ENCODE data around the gene DYSF.
A peak's percentile ranks its signal among the peaks of the same experiment; 100 is the strongest.

DYSF gene

GRCh38 chr2:71466301-71467179 lies 13.2 kb downstream of the DYSF start:
- Histone ChIP-seq H3K27me3 (ENCODE audit: control insufficient read depth, insufficient read depth, low read length) (peaks cover 75% of the 10 kb centered on the region), H3K36me3 (ENCODE audit: control insufficient read depth, insufficient read depth, low read length) (no peaks in the 10 kb centered on the region), H3K4me1 (ENCODE audit: control insufficient read depth, insufficient read depth, low read length) (peaks cover 11% of the 10 kb centered on the region), H3K4me3 (ENCODE audit: low read depth, low read length) (peak overlapping the region; percentile 59), H3K9ac (ENCODE audit: low read depth, low read length) (no peak overlapping the region), H3K9me3 (ENCODE audit: control insufficient read depth, insufficient read depth, low read length) (no peaks in the 10 kb centered on the region)

- Histone ChIP-seq H3K27me3 (ENCODE audit: control insufficient read depth, insufficient read depth, low read length) (peaks cover 67% of the 10 kb centered on the region), H3K36me3 (ENCODE audit: control insufficient read depth, insufficient read depth, low read length) (no peaks in the 10 kb centered on the region), H3K9me3 (ENCODE audit: control insufficient read depth, insufficient read depth, low read length) (no peaks in the 10 kb centered on the region), H3K4me1 (ENCODE audit: control insufficient read depth, insufficient read depth, low read length) (peaks cover 11% of the 10 kb centered on the region), H3K4me3 (ENCODE audit: low read depth, low read length) (peak overlapping the region; percentile 59), H3K9ac (ENCODE audit: low read depth, low read length) (no peak overlapping the region)
Measured at GRCh38 chr2:71467180-71467815, 13.9 kb downstream of the DYSF start.

- Histone ChIP-seq H3K4me3 (ENCODE audit: low read depth, low read length) (no peak overlapping the region), H3K9me3 (ENCODE audit: control insufficient read depth, insufficient read depth, low read length) (no peaks in the 10 kb centered on the region), H3K9ac (ENCODE audit: low read depth, low read length) (no peak overlapping the region), H3K27me3 (ENCODE audit: control insufficient read depth, insufficient read depth, low read length) (peaks cover 56% of the 10 kb centered on the region), H3K36me3 (ENCODE audit: control insufficient read depth, insufficient read depth, low read length) (no peaks in the 10 kb centered on the region), H3K4me1 (ENCODE audit: control insufficient read depth, insufficient read depth, low read length) (peaks cover 8% of the 10 kb centered on the region)
Measured at GRCh38 chr2:71468279-71469015, 15.1 kb downstream of the DYSF start.

- H3K27me3 ChIP-seq (ENCODE audit: control insufficient read depth, insufficient read depth, low read length), result peaks cover 44% of the 10 kb centered on the region
- no peak overlapping the region for H3K9ac ChIP-seq (ENCODE audit: low read depth, low read length)
- no peak overlapping the region for H3K4me3 ChIP-seq (ENCODE audit: low read depth, low read length)
- H3K4me1 ChIP-seq (ENCODE audit: control insufficient read depth, insufficient read depth, low read length), result peaks cover 8% of the 10 kb centered on the region
- no peaks in the 10 kb centered on the region for H3K9me3 ChIP-seq (ENCODE audit: control insufficient read depth, insufficient read depth, low read length)
- H3K36me3 ChIP-seq (ENCODE audit: control insufficient read depth, insufficient read depth, low read length), result no peaks in the 10 kb centered on the region
Measured at GRCh38 chr2:71469403-71470398, 16.3 kb downstream of the DYSF start.

- peaks cover 5% of the 10 kb centered on the region for H3K4me1 ChIP-seq (ENCODE audit: control insufficient read depth, insufficient read depth, low read length)
- H3K27me3 ChIP-seq (ENCODE audit: control insufficient read depth, insufficient read depth, low read length), result peaks cover 28% of the 10 kb centered on the region
- no peaks in the 10 kb centered on the region for H3K9me3 ChIP-seq (ENCODE audit: control insufficient read depth, insufficient read depth, low read length)
- no peak overlapping the region for H3K9ac ChIP-seq (ENCODE audit: low read depth, low read length)
- H3K36me3 ChIP-seq (ENCODE audit: control insufficient read depth, insufficient read depth, low read length), result no peaks in the 10 kb centered on the region
- no peak overlapping the region for H3K4me3 ChIP-seq (ENCODE audit: low read depth, low read length)
Measured at GRCh38 chr2:71471276-71471675, 17.9 kb downstream of the DYSF start.

- Histone ChIP-seq H3K9me3 (ENCODE audit: control insufficient read depth, insufficient read depth, low read length) (no peaks in the 10 kb centered on the region), H3K4me1 (ENCODE audit: control insufficient read depth, insufficient read depth, low read length) (peaks cover 6% of the 10 kb centered on the region), H3K27me3 (ENCODE audit: control insufficient read depth, insufficient read depth, low read length) (peaks cover 22% of the 10 kb centered on the region), H3K36me3 (ENCODE audit: control insufficient read depth, insufficient read depth, low read length) (no peaks in the 10 kb centered on the region), H3K4me3 (ENCODE audit: low read depth, low read length) (no peak overlapping the region), H3K9ac (ENCODE audit: low read depth, low read length) (no peak overlapping the region)
Measured at GRCh38 chr2:71472019-71472418, 18.7 kb downstream of the DYSF start.

GRCh38 chr2:71473346-71474031 lies 20.1 kb downstream of the DYSF start:
- H3K9me3 ChIP-seq (ENCODE audit: control insufficient read depth, insufficient read depth, low read length), result no peaks in the 10 kb centered on the region
- H3K36me3 ChIP-seq (ENCODE audit: control insufficient read depth, insufficient read depth, low read length), result no peaks in the 10 kb centered on the region
- no peak overlapping the region for H3K4me3 ChIP-seq (ENCODE audit: low read depth, low read length)
- peaks cover 2% of the 10 kb centered on the region for H3K4me1 ChIP-seq (ENCODE audit: control insufficient read depth, insufficient read depth, low read length)
- H3K9ac ChIP-seq (ENCODE audit: low read depth, low read length), result no peak overlapping the region
- H3K27me3 ChIP-seq (ENCODE audit: control insufficient read depth, insufficient read depth, low read length), result peaks cover 8% of the 10 kb centered on the region

- H3K4me3 ChIP-seq (ENCODE audit: low read depth, low read length), result no peak overlapping the region
- no peak overlapping the region for H3K9ac ChIP-seq (ENCODE audit: low read depth, low read length)
- H3K4me1 ChIP-seq (ENCODE audit: control insufficient read depth, insufficient read depth, low read length), result peaks cover 2% of the 10 kb centered on the region
- H3K9me3 ChIP-seq (ENCODE audit: control insufficient read depth, insufficient read depth, low read length), result no peaks in the 10 kb centered on the region
- H3K27me3 ChIP-seq (ENCODE audit: control insufficient read depth, insufficient read depth, low read length), result peaks cover under 1% of the 10 kb centered on the region
- H3K36me3 ChIP-seq (ENCODE audit: control insufficient read depth, insufficient read depth, low read length), result no peaks in the 10 kb centered on the region
Measured at GRCh38 chr2:71474116-71474743, 20.9 kb downstream of the DYSF start.

- Histone ChIP-seq H3K27me3 (ENCODE audit: control insufficient read depth, insufficient read depth, low read length) (no peaks in the 10 kb centered on the region), H3K4me3 (ENCODE audit: low read depth, low read length) (no peak overlapping the region), H3K36me3 (ENCODE audit: control insufficient read depth, insufficient read depth, low read length) (no peaks in the 10 kb centered on the region), H3K4me1 (ENCODE audit: control insufficient read depth, insufficient read depth, low read length) (peaks cover 2% of the 10 kb centered on the region), H3K9ac (ENCODE audit: low read depth, low read length) (no peak overlapping the region), H3K9me3 (ENCODE audit: control insufficient read depth, insufficient read depth, low read length) (no peaks in the 10 kb centered on the region)
Measured at GRCh38 chr2:71474744-71475397, 21.5 kb downstream of the DYSF start.

GRCh38 chr2:71476495-71476894 lies 23.1 kb downstream of the DYSF start:
- H3K27me3 ChIP-seq (ENCODE audit: control insufficient read depth, insufficient read depth, low read length), result no peaks in the 10 kb centered on the region
- H3K4me1 ChIP-seq (ENCODE audit: control insufficient read depth, insufficient read depth, low read length), result peaks cover 2% of the 10 kb centered on the region
- H3K4me3 ChIP-seq (ENCODE audit: low read depth, low read length), result no peak overlapping the region
- H3K36me3 ChIP-seq (ENCODE audit: control insufficient read depth, insufficient read depth, low read length), result no peaks in the 10 kb centered on the region
- H3K9ac ChIP-seq (ENCODE audit: low read depth, low read length), result no peak overlapping the region
- no peaks in the 10 kb centered on the region for H3K9me3 ChIP-seq (ENCODE audit: control insufficient read depth, insufficient read depth, low read length)
